ENCODE measurements around the gene ZNF691.
"Not testable (repeated sequence)": the region's sequence is repeated elsewhere in the genome, so short reads cannot be mapped to it uniquely, and the experiment has no call there.

Gene ZNF691

DNA sequence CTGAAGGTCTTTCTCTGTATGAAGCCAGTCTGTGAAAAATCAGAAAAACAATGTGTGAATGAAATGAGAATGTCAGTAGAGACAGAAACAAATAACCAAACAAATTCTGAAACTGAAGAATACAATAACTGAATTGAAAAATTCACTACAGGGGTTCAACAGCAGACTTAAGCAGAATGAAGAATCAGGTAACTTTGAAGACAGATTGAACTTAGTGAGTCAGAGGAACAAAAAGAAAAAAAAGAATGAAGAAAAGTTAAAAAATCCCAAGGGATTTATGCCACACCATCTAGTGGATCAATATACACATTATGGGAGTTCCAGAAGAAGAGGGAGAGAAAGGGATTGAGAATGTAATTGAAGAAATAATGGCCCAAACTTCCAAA, 14.6 kb downstream of the ZNF691 start:
- DNase-seq = no peak

GRCh38 chr1:42866549-42866948, 20.1 kb downstream of the ZNF691 start:
- DNase-seq = no peak

DNA sequence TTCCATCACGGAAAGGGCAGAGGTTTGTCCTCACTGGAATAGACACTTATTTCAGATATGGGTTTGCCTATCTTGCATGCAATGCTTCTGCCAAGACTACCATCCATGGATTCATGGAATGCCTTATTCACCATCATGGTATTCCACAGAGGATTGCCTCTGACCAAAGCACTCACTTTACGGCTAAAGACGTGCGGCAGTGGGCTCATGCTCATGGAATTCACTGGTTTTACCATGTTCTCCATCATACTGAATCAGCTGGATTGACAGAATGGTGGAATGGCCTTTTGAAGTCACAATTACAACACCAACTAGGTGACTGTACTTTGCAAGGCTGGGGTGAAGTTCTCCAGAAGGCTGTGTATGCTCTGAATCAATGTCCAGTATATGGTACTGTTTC, 22.1 kb downstream of the ZNF691 start:
- DNase-seq = not testable (repeated sequence)

DNA sequence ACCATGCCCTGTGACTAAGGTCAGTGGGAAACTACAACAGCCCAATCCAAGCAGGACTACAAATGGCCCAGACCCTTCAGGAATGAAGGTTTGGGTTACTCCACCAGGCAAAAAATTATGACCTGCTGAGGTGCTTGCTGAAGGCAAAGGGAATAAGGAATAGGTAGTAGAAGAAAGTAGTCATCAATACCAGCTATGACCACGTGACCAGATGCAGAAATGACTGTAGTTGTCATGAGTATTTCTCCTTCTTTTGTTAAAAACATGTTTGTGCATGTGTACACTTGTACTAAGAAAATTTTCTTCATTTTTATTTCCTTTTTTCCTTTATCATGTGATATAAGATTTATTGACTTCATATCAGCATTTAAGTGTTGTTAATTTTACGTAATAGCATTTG, 22.8 kb downstream of the ZNF691 start:
- DNase-seq = not testable (repeated sequence)

GRCh38 chr1:42869751-42870150, 23.3 kb downstream of the ZNF691 start:
- DNase-seq = not testable (repeated sequence)

- DNase-seq = not testable (repeated sequence)
Observed at GRCh38 chr1:42873108-42873507, 26.7 kb downstream of the ZNF691 start.

DNA sequence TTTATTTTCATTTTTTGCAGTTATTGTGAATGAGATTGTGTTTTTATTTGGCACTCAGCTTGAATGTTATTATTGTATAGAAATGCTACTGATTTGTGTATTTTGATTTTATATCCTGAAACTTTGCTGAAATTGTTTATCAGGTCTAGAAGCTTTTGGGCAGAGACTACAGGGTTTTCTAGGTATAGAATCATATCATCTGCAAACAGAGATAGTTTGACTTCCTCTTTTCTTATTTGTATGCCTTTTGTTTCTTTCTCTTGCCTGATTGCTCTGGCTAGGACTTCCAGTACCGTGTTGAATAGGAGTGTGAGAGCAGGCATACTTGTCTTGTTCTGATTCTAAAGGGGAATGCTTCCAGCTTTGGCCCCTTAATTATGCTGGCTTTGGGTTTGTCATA, 27.3 kb downstream of the ZNF691 start:
- DNase-seq = no peak

DNA sequence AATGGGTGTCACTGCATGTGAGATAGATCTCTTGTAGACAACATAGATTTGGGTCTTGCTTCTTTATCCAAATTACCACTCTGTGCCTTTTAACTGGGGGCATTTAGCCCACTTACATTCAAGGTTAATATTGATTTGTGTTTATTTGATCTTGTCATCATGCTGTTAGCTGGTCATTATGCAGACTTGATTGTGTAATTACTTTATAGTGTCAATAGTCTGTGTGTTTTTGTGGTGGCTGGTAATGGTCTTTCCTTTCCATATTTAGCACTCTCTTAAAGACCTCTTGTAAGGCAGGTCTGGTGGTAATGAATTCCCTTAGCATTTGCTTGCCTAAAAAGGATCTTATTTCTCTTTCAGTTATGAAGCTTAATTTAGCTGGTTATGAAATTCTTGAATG, 29.6 kb downstream of the ZNF691 start:
- no peak for DNase-seq

DNA sequence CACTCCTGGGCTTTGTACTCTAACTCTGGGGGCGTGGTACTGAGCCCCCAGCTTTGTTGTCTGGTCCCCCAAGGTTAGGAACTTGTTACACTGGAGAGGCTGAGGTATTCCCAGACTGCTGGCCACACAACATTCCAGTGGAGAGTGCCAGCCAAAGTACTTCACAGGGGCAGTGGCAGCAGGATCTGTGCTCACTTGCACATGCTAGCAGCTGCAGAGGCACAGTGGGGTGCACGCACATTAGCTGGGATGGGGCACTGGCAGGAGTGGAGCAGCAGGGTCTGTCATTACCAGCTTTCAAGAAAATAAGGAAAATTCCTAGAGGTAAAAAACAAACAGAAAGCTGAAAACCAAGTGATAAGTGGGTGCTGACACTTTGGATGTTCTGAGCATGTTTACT, 31.0 kb downstream of the ZNF691 start:
- no peak for DNase-seq

DNA sequence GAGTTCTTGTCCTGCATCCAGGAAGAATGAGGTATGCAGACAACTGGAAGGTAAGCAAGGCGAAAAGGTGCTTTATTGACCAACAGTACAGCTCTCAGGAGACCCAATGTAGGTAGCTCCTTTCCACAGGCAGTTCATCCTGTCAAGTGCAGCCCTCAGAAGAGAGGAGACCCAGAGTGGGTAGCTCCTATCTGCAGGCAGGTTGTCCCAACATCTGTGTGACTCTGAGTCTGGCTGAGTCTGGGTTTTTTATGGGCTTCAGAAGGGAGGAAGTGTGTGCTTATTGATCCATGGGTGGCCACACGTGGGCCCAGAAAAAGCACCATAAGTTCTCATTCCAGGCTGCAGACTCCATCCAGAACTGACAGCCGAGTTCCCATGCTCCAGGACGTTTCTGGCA, 34.0 kb downstream of the ZNF691 start:
- DNase-seq = no peak

DNA sequence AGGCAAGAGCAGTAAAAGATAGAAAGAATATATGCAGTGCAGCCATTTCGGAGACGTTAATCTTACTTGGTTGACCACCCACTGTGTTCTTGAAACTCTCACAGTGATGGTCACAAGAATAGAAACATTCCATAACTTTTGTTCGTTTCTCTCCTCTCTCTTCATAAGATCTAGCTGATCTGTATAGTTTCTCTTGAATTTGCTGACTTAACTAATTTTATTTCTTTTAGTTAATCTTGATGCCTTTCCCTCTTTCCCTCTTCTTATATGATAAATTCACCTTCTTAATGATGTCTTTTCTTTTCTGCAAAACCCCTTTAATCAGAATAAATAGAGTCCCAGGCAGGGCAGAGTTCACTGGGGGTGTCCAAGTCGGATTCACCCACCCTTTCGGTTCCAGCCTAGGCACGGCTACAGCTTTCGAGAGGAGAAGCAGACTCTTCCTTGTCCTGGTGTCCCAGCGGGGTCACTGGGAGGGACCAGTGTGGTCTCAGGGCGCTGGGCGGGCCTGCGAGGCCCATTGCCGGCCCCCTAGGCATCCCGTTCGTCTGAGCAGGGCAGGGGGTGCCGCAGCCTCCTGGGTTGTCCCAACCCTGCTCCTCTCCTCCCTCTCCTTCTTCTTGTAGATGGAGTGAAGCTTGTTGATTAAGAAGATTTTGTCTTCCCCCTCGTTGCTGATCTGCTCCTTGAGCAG, 39.8 kb downstream of the ZNF691 start:
- no peak for DNase-seq

GRCh38 chr1:42886800-42887199, 40.4 kb downstream of the ZNF691 start:
- no peak for DNase-seq

GRCh38 chr1:42887366-42887765, 41.0 kb downstream of the ZNF691 start:
- DNase-seq = no peak

- DNase-seq = no peak
Observed at GRCh38 chr1:42888013-42888633, 41.7 kb downstream of the ZNF691 start.

DNA sequence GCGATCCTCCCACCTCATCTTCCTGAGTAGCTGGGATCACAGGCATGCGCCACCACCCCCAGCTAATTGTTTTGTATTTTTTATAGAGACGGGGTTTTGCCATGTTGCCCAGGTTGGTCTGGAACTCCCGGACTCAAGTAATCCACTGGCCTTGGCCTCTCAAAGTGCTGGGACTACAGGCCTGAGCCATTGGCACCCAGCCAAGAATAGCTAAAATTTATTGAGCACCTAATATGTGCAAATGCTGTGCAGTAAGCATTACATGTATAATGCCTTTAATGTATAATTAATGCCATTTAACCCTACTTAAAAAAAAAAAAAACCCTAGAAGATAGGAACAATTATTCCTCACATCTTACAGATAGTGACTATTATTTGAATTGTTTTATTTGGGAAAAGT, 42.9 kb downstream of the ZNF691 start:
- no peak for DNase-seq

- DNase-seq = no peak
Observed at GRCh38 chr1:42891465-42892138, 45.2 kb downstream of the ZNF691 start.

DNA sequence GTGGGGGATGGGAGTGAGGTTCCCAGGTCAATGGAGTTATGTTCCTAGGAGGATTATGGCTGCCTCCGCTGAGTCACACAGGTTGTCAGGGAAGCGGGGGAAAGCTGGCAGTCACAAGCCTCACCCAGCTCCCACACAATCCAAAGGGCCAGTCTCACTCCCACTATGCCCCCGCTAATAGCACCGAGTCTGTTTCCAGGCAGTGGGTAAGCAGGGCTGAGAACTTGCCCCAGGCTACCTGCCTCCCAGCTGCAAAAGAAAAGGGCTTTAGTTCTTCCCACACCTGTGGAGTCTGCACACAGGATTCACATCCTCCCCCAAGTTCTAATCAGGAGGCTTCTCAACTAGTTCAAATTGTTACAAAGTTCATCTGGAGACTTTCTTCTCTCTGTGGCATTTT, 53.5 kb downstream of the ZNF691 start:
- not testable (repeated sequence) for DNase-seq

Measured in activated CD8-positive, alpha-beta memory T cell treated with anti-CD3 and anti-CD28 coated beads, Interleukin-2, amount 50 U/mL, for 4 hours (primary cell).